NCI-H2196 (cell line): ENCODE results near the gene LRFN4.
A peak's percentile ranks its signal among the peaks of the same experiment; 100 is the strongest.

Experiments used
- DNase-seq: peaks from one replicate; lab custom pipeline; 2025; ENCODE audit not compliant: unreplicated experiment; lab: John Stamatoyannopoulos, UW

Gene LRFN4

GRCh38 chr11:66887526-66887925 is 30.7 kb downstream of the LRFN4 start:
- DNase-seq = no peak

DNA sequence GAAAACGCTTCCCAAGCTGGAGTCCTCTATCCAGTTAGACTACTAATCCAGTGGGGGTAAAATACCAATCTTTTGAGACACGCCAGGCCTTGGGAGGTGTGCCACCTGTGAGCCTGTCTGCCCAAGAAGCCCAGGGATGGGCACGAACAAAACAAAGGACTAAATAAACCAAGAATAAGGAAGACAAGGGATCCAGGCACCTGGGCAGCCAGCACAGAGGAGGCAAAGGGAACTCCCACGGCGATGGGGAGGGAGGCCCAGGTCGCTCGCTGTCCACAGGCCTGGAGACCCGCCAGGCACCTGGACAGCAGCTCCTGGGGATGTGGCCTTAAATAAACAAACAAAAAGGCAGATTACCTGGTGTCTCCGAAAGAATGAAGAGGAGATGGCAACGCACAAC is 31.4 kb downstream of the LRFN4 start:
- DNase-seq = no peak

GRCh38 chr11:66889960-66890359 is 33.1 kb downstream of the LRFN4 start:
- DNase-seq = no peak

DNA sequence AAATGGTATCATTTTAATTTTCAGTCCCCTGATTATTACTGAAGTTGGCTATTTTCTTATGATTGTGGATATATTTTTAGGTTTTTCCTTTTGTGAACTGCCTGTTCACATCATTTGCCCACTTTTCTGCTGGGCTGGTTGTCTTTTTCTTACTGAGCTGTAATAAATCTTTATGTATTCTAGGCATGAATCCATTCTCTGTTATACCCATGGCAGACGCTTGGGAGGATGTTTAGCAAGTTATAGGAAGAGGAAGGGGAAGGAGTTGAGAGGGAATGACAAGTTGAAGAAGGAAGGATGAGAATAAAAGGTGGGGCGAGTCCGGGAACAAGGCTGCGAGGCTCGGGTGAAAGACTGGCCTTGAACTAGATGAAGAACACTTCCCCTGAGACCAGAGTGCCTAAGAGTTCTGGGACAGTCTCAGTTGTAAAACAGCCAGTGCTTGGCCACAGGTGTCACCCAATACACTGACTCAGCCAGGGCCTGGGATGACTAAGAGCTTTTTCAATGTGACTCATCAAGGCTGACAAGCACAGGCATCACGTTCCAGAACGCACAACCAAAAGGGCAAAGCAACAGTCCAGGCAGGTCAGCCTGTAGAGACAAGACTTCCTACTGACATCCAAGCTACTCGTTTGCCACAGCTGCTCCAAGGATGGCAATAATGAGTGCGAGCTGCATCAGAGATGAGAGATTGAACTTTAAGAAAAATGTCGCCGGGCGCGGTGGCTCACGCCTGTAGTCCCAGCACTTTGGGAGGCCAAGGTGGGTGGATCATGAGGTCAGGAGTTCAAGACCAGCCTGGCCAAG is 35.2 kb downstream of the LRFN4 start:
- peak; percentile 47 for DNase-seq

- DNase-seq = no peak
Measured at GRCh38 chr11:66892911-66893310, 36.0 kb downstream of the LRFN4 start.

- no peak for DNase-seq
Measured at GRCh38 chr11:66894141-66894540, 37.3 kb downstream of the LRFN4 start.

DNA sequence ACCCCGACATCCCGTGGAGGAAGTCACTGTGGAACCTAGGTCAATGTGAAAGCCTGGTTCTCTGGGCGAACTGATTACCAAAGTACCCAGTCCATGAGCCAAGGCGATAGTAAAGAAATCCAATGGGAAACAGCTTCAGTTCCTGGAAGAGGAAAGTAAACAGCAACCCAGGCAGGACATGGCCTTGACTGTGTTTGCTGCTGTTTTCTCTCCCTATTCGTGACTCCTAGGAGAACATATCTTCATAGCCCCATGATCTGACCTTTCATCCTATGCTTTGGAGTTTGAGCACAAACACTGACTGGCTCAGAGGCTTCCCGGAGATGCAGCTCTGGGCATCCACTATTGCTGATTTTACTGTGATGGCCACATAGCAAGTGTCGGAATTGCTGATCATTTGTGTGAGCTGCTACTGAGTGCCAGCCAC is 45.1 kb downstream of the LRFN4 start:
- no peak for DNase-seq

DNA sequence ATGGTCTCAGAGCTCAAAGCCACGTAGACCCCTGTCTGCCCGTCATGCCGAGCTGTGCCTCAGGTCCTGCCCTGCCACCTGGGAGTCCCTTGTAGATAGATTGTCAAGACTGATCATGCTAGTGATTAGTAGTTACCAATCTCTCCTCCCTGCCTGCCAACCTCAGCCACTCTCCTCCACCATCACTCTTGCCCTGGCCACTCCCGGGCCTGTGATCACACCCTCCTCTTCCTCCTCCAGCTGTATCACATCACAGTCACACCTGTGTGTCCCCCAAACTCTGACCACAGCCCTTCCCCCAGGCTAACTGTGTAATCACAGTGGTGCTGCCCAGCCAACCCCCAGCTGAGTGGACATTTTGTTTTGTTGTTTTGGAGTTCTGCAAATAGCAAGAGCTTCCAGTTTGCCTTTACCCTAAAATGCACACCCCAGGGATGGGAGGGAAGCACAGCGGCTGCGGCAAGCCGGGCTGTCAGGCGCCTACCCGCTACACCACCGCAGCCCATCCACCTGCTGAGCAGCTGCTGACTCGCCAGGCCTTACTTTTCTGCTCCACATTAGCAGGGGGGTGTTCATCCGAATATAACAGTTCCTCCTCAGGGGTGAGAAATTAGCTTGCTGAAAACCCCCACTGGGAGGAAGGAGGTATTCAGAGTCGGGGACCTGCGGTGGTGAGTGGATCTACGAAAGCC is 45.8 kb downstream of the LRFN4 start:
- DNase-seq = no peak

DNA sequence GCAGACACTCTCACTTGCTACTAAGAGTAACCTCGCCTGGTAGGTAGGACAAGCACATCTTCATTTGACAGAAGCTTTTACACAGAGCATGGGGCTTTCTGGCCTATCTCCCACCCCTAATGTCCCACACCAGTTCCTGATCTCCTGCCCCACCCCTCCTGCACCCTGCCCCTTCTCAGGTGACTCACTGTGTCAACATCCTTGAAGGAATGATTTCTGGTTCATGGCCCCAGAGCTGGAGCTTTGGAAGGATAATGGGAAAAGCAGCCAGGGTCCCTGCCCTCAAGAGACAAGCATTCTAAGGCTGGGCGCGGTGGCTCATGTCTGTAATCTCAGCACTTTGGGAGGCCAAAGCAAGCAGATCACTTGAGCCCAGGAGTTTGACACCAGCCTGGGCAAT is 47.2 kb downstream of the LRFN4 start:
- DNase-seq = no peak

GRCh38 chr11:66904561-66904960 is 47.7 kb downstream of the LRFN4 start:
- DNase-seq = no peak

DNA sequence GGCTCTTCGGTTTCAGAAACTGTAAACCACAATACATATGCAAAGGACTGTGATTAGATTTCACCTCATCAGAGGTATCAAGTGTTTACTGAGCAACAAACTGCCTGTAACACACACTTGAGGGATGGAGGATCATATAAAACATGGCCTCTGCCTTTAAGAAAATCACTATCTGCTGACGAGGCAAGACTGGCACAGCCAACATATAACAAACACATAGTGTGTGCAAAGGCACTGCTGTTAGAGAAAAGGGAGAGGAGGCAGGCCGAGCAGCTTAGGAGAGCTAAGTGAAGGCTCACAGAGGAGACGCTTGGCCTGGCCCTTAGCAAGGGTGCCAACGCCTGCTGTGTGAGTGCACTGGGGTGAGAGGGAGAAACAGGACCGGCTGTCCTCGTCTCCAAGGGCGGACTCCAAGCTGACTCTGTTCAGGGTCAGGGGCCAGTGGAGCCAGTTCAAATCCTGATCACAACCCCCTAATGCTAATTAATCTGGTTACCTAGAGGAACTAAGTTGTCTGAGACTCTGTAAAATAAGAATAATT is 48.2 kb downstream of the LRFN4 start:
- DNase-seq = no peak

DNA sequence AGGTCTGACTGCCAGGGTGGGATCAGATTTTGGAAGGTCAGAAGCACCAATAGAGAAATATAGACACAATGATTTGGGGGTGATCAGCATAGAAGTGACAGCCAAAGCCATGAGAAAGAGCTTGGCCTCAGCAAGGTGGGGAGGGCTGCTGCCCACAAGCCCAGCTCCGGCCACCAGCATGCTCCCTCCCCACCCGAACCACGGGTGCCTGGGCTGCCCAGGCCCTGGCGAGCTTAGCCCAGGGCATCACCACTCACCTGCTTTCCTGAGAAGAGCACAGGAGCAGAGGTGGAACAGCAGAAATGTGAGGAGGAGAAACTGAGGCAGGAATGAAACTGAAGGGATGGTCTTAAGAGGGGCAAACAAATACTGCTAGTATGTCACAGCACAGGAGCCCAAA is 48.8 kb downstream of the LRFN4 start:
- no peak for DNase-seq

DNA sequence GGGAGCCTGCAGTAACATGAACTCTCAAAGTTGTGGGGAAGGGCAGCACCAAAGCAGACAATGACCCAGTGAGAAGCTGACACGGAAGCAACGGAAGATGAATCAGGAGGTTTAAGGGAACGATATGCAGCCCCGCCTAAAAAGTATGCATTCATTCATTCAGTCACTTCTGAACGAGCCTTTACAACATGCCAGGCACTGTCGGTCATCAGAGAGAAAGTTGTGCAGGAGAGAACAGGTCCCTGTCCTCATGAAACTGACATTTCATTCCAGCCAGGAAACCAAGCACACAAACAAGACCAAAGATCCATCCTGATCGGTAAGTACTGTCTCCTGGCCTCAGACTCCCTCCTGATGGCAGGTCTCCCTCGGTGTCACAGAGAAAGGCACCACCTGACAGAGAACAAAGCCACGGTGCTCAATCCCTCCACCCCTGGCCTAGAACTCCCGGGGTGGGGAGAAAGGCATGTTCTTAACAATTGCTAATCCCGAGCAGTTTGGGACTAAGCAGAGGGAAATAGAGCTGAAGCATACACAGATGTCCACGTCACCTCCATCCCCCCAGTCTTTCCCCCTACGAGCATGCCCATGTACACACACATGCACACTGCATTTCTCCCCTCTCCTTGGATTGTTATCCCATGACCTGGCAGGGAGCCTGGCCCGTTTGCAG is 49.3 kb downstream of the LRFN4 start:
- no peak for DNase-seq

DNA sequence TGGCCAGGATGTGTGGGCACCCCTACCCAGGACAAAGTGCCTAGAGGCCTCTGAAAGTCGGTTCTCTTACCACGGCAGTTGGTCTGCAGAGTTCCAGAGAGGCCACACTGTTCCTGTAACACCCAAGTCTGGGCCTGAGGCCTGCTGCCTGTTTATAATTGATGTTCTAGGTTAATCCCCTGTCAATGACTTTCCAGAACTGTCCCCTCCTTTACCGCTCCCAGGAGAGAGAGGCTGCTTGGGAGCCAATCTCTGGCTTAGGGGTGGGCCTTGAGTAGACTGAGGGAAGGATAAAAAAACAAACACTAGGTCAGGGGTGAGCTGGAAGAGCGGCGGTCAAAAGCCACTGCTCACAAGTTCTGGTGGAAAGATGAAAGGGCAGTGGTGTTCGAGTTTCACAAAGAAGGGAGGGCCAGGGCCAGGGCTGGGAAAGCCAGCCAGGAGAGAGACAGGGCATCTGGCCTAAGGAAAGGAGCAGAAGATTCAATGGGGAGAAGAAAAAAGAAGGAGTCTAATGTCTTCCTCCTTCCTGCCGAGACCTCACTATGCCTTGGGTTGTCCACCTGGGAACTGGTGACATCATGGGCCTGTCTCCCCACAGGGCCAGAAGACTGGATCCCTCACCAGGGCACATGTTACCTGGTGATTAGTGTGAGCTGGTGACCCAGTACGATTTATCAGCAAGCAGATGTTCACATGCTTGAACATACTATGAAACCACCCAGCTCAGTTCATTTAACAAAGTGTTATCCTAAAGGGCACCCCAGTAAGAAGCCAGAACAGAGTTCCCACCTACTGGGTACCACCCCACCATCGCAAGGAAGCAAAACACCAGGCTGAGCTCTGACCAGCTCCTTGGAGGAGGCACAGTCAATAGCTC is 51.1 kb downstream of the LRFN4 start:
- DNase-seq = no peak

DNA sequence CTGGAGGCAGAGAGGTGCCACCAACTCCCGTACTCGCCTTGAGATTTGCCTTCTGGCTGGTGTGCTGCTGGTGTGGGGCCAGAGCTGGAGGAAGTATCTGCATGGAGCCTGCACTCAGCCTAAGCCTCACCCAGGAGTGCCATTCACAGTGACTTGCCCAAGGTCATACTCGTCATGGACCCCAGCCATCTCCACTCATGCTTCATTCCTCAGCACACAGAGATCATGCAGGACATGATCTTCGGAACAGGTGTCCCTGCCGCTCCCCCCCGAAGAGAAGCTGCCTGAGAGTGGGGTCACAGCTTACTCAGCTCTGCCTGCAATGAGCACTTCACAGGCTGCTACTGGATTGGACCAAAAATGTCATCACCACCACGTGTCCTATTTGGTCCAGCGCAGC is 52.3 kb downstream of the LRFN4 start:
- DNase-seq = no peak

- DNase-seq = no peak
Measured at GRCh38 chr11:66910016-66910415, 53.2 kb downstream of the LRFN4 start.
